ENCODE measurements around the gene WWC2. TPM values are rescaled to one million over a fixed set of nuclear protein-coding genes. Genes with fewer than 3 reads are reported as not detected.

WWC2 gene
- total RNA-seq, 1 donor from 2014 or later, result 221 TPM

DNA sequence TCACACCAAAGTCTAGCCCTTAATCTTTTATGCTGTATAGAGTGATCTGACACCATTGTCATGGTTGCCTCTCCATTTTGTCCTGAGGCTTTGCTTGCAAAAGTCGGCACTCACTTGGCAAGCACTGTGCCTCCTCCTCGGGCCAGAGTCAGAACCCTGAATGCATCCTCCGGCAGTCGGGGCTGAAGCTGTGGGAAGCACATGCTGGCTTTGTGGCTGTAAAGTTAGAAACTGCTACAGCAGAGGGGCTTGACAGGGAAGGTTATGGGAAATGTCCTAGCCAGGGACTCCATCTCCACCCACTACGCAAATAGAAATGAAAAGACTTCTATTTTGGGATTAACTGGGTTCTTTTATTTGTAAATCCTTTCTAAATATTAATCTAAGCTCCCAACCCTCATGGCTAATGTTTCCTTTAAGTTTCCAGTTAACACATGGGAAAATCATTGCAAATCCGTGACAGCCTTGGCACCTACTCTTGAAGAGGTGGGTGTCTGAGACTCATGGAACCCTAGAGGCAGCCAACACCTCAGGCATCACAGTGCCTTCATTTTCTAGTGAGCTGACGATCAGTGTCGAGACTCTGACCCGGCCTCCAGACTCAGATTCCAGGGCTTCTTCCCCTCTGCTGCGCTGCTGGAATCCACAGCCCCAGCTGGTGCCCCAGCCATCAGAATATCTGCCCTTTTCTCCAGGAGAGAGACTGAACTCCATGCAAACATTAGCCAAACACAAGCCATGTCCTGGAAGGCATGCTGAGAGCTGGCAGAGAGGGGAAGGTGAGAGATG is 231.1 kb downstream of the WWC2 start:
- no peak for DNase-seq (ENCODE audit: low read depth)

DNA sequence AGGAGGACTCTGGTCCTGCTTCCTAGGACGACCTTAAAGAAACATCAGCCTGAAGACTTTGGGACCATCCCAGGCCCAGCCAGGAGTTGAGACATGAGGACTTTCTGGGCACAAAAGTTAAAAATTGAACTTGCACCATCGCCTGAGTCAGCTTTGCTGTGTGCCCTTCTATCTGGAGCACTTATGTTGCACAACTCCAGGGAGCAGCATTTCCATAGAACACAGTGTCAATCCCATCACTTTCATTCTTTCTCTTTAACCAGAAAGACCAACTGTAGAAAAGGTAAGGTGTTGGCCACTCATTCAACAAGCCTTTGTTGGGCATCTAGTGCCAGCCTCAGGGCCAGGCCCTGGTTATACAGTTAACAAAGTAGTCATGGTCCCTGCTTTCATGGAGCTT is 231.8 kb downstream of the WWC2 start:
- peak; percentile 59 for DNase-seq (ENCODE audit: low read depth)

GRCh38 chr4:183332447-183332846 is 233.4 kb downstream of the WWC2 start:
- peak; percentile 33 for DNase-seq (ENCODE audit: low read depth)

- DNase-seq (ENCODE audit: low read depth), result no peak
Observed at GRCh38 chr4:183333202-183333601, 234.1 kb downstream of the WWC2 start.

DNA sequence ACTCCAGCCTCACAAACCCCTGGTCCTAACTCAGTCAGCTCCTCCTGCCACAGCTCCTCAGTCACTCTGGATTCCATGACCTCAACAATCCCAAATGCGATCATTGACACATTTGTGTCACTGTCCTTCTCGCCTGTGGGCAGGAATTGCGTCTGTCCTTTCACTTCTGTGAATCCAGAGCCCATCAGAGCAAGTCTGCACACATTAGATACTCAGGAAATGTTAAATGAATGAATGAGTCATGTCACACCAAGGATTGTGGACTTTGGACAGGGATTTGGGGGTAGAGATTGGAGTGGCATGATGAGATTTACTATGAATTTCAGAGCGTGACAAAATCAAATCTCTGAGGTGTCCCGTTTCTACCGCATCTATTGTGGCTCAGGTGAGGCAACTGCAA is 234.9 kb downstream of the WWC2 start:
- peak; percentile 80 for DNase-seq (ENCODE audit: low read depth)

DNA sequence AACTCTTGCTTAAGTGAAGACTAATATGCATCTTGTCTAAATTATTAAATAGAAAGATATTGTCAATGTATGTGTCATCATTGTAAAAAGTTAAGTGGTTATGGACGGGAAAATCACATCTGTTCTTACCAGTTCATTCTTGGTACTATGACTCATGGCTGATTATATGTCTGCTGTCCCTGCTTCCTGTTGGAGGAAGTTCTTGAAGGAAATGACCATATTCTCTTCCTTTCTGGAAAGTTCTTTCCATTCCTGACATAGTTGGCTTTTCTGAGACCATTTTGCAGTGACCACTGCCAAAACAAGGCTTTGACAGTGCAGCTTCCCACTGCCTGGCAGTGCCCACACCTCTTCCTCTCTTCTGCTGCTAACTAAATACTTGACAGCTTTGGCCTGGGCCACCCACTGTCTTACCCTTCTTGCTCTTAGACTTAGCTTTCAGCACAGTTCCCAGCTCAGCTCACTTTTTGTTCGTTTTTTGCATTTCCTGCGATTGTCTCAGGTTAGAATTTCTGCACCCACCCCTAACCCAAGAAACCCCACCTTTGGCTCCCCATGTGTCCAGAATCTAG is 236.4 kb downstream of the WWC2 start:
- peak; percentile 92 for DNase-seq (ENCODE audit: low read depth)

DNA sequence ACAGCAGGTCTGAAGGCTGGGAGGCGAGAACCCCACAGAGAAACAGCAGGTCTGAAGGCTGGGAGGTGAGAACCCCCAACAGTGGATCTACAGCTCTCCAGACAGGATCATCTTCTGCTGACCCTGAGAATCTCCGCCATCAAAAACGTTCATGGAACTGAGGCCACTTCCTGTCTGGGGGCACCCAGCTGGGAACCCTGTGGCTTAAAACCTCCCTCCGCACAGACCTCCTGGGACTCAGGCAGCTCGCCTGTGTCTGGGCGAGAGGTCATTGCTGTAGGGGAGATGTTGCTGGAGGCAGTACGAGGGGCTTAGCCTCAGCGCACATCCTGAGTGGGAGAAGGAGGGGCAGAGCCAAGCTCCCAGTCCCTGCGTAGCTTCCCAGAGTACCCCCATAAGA is 238.3 kb downstream of the WWC2 start:
- no peak for DNase-seq (ENCODE audit: low read depth)

GRCh38 chr4:183337833-183338232 is 238.8 kb downstream of the WWC2 start:
- DNase-seq (ENCODE audit: low read depth), result no peak

GRCh38 chr4:183342541-183343533 is 243.8 kb downstream of the WWC2 start:
- no peak for DNase-seq (ENCODE audit: low read depth)

GRCh38 chr4:183343730-183344129 is 244.7 kb downstream of the WWC2 start:
- DNase-seq (ENCODE audit: low read depth), result no peak

GRCh38 chr4:183344523-183345255 is 245.6 kb downstream of the WWC2 start:
- no peak for DNase-seq (ENCODE audit: low read depth)

DNA sequence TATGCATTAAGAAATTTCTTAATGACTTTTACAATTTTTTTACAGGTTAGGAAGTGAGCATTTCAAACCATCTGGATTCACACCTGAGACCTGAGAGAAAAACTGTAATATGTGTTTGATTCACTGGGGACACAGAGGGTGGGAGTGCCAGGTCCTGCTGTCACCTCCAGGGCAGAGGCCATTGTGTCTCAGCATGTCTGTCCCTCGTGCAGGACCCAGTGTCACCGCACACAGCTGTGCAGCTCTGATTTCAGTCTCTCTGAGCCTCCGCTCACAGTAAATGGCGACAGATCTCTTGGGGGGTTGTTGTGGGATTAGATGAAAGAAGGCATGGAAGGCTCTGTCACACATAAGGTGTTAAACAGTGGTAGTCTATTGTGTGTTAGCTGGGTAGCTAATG is 246.2 kb downstream of the WWC2 start:
- DNase-seq (ENCODE audit: low read depth), result no peak

DNA sequence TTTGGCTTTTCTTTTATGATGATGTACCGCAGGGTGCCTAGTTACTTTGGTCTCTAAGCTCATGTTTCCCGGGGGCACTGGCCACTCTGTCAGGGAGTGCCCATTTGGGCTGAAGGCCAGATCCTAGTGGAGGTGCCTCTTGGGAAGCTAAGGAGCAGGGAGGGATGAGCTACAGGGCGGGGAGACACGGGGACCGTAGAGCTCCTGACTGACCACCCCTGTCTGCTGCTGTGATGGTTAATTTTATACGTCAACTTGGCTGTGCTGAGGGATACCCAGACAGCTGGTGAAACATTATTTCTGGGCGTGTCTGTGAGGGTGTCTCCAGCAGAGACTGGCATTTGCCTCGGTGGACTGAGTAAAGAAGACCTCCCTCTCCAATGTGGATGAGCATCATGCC is 248.1 kb downstream of the WWC2 start:
- DNase-seq (ENCODE audit: low read depth), result peak; percentile 39

DNA sequence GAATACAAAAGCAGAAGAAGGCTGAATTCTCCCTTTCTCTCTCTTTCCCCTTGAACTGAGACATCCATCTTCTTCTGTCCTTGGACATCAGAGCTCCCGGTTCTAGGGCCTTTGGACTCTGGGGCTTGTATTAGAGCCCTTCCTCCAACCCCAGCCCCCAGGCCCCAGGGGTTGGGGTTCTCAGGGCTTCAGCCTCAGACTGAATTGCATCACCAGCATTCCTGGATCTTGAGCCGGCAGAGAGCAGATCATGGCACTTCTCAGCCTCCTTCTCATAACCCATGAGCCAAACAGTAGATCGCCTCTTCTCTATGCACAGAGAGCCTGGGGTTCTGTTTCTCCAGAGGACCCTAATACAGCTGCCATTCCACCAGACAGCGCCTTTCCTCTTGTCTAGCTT is 248.5 kb downstream of the WWC2 start:
- peak; percentile 62 for DNase-seq (ENCODE audit: low read depth)

DNA sequence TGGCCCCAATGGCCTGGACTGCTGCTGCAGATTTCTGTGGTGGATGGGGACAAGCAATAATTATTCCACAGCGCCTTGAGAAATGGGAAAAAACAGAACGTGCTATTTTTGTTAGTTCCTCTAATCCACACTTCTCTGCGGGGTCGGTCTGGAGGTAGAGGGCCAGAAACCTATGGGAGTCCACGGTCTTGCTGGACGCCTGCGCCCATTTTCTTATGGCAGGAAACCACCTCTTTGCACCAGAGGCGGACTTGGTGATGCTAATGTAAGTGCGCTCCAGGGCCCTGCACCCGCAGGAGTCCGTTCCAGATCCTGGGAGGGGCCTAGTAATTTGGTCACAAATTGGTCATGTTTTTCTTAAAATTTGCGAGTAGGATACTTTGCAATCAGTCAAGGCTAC is 249.1 kb downstream of the WWC2 start:
- no peak for DNase-seq (ENCODE audit: low read depth)

- DNase-seq (ENCODE audit: low read depth), result peak; percentile 97
Observed at GRCh38 chr4:183348706-183349659, 249.9 kb downstream of the WWC2 start.

GRCh38 chr4:183349673-183350072 is 250.6 kb downstream of the WWC2 start:
- DNase-seq (ENCODE audit: low read depth), result peak; percentile 69

DNA sequence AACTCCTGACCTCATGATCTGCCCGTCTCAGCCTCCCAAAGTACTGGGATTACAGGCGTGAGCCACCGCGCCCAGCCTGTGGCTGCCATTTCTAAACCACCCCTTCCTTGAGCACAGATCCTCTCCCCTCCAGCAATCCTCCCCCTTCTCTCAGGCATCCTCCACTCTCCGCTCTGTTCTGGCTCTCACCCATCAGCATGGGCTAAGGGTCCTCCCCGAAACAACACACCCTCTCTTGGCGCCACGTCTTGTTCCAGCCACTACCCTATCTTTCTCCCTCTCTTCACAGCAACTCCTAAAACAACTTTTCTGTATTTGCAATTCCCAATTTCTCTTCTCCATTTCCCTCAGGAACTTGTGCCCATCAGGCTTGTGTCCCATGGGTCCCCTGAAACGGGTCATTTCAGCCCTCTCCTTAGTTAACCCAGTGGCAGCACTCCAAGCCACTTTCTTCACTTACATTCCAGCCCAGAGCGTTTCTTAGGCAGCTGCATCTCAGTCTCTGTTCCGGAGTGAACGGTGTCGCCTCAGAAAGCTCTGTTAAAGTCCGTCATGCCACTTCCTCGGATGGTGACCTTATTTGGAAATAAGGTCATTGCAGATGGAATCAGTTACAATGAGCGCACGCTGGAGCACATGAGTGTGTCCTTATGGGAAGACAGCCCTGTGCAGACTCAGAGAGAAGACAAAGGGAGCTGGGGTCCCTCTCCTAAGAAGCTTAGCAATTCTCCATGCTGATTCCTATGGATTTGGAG is 251.4 kb downstream of the WWC2 start:
- no peak for DNase-seq (ENCODE audit: low read depth)

DNA sequence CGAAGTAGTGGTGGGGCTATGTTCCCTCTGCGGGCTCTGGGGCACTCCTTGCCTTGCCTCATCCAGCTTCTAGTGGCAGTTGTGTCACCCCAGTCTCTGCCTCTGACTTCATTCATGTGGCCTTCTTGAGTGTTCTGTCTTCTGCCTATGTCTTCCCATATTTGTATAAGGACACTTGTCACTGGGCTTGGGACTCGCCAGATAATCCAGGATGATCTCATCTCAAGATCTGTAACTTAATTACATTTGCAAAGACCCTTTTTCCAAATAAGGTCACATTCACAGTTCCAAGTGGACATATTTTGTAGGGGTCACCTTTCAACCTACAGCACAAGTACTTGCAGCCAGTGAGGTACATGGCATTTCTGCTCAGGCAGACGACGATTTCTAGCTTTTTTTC is 253.5 kb downstream of the WWC2 start:
- no peak for DNase-seq (ENCODE audit: low read depth)

DNA sequence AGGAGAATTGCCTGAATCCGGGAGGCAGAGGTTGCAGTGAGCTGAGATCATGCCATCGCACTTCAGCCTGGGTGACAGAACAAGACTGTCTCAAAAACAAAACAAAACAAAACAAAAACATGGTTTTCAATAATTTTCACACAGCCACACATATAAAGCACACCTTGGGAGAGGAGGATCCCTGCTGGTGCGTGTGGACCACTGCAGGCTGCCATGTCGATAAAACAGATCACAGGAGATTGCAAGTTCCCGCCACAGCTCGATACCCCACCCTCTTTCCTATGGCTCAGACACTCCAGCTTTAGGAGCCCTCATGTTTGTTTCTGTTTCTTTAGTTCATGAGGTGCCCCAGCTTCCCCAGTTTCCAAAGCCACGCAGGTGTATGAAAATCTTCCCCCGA is 254.5 kb downstream of the WWC2 start:
- DNase-seq (ENCODE audit: low read depth), result no peak

All from renal cortical epithelial cell (primary cell).